ENCODE measurements around the gene OR13A1.
A peak's percentile ranks its signal among the peaks of the same experiment; 100 is the strongest.
"Not testable (repeated sequence)": the region's sequence is repeated elsewhere in the genome, so short reads cannot be mapped to it uniquely, and the experiment has no call there.

The OR13A1 gene

GRCh38 chr10:45280113-45280760, 35.2 kb downstream of the OR13A1 start:
- DNase-seq = no peak

- no peak for DNase-seq
These were observed 35.7 kb downstream of the OR13A1 start for GRCh38 chr10:45279682-45280081.

GRCh38 chr10:45278860-45279498, 36.4 kb downstream of the OR13A1 start:
- no peak for DNase-seq

GRCh38 chr10:45276146-45276545, 39.3 kb downstream of the OR13A1 start:
- DNase-seq = not testable (repeated sequence)

- DNase-seq = no peak
These were observed 41.0 kb downstream of the OR13A1 start for GRCh38 chr10:45274364-45274763.

GRCh38 chr10:45267777-45268176, 47.6 kb downstream of the OR13A1 start:
- DNase-seq = not testable (repeated sequence)

GRCh38 chr10:45265996-45266395, 49.4 kb downstream of the OR13A1 start:
- DNase-seq = peak; percentile 28

GRCh38 chr10:45261946-45262345, 53.5 kb downstream of the OR13A1 start:
- DNase-seq = no peak

GRCh38 chr10:45261243-45261775, 54.1 kb downstream of the OR13A1 start:
- DNase-seq = no peak

GRCh38 chr10:45260635-45261034, 54.8 kb downstream of the OR13A1 start:
- DNase-seq = not testable (repeated sequence)

- not testable (repeated sequence) for DNase-seq
These were observed 55.5 kb downstream of the OR13A1 start for GRCh38 chr10:45259786-45260495.

- DNase-seq = no peak
These were observed 57.8 kb downstream of the OR13A1 start for GRCh38 chr10:45257600-45257999.

- DNase-seq = no peak
These were observed 59.2 kb downstream of the OR13A1 start for GRCh38 chr10:45256246-45256645.

- DNase-seq = no peak
These were observed 59.7 kb downstream of the OR13A1 start for GRCh38 chr10:45255706-45256105.

- no peak for DNase-seq
These were observed 60.5 kb downstream of the OR13A1 start for GRCh38 chr10:45254892-45255291.

- DNase-seq = no peak
These were observed 62.1 kb downstream of the OR13A1 start for GRCh38 chr10:45253183-45253914.

Data from DMS153 (cell line).